RPMI8226 (cell line): ENCODE results near the gene CACNA2D1.

Experiments used
- DNase-seq: peaks from one replicate; pipeline ENCODE4 v3.0.0-alpha.2; 2015

The CACNA2D1 gene

GRCh38 chr7:82081644-82082224 is 361.8 kb downstream of the CACNA2D1 start:
- no peak for DNase-seq

GRCh38 chr7:82080254-82080927 is 363.2 kb downstream of the CACNA2D1 start:
- no peak for DNase-seq

- no peak for DNase-seq
Observed at GRCh38 chr7:82079527-82079926, 364.1 kb downstream of the CACNA2D1 start.

GRCh38 chr7:82078807-82079206 is 364.8 kb downstream of the CACNA2D1 start:
- no peak for DNase-seq

- no peak for DNase-seq
Observed at GRCh38 chr7:82071468-82071867, 372.1 kb downstream of the CACNA2D1 start.

- DNase-seq, result no peak
Observed at GRCh38 chr7:82067628-82068264, 375.8 kb downstream of the CACNA2D1 start.

- DNase-seq, result no peak
Observed at GRCh38 chr7:82057476-82057875, 386.1 kb downstream of the CACNA2D1 start.

GRCh38 chr7:82056282-82056681 is 387.3 kb downstream of the CACNA2D1 start:
- DNase-seq, result no peak

- DNase-seq, result no peak
Observed at GRCh38 chr7:82054544-82054943, 389.0 kb downstream of the CACNA2D1 start.

GRCh38 chr7:82053453-82054032 is 390.0 kb downstream of the CACNA2D1 start:
- no peak for DNase-seq

GRCh38 chr7:82051601-82052000 is 392.0 kb downstream of the CACNA2D1 start:
- no peak for DNase-seq

- DNase-seq, result no peak
Observed at GRCh38 chr7:82050792-82051191, 392.8 kb downstream of the CACNA2D1 start.

GRCh38 chr7:82049891-82050533 is 393.6 kb downstream of the CACNA2D1 start:
- DNase-seq, result no peak

GRCh38 chr7:82049442-82049841 is 394.1 kb downstream of the CACNA2D1 start:
- DNase-seq, result no peak

GRCh38 chr7:82044497-82045080 is 399.0 kb downstream of the CACNA2D1 start:
- DNase-seq, result peak; percentile 64

- DNase-seq, result no peak
Observed at GRCh38 chr7:82039621-82040020, 404.0 kb downstream of the CACNA2D1 start.

- no peak for DNase-seq
Observed at GRCh38 chr7:82036146-82036886, 407.3 kb downstream of the CACNA2D1 start.

- DNase-seq, result no peak
Observed at GRCh38 chr7:82035456-82035855, 408.1 kb downstream of the CACNA2D1 start.

- DNase-seq, result no peak
Observed at GRCh38 chr7:82032901-82033300, 410.7 kb downstream of the CACNA2D1 start.

- no peak for DNase-seq
Observed at GRCh38 chr7:82029236-82029913, 414.2 kb downstream of the CACNA2D1 start.

GRCh38 chr7:82028097-82028496 is 415.5 kb downstream of the CACNA2D1 start:
- no peak for DNase-seq

- no peak for DNase-seq
Observed at GRCh38 chr7:82021713-82022112, 421.9 kb downstream of the CACNA2D1 start.
